PC-3 (cell line): ENCODE results near the gene HRH1. TPM values are rescaled to one million over a fixed set of nuclear protein-coding genes. Genes with fewer than 3 reads are reported as not detected.

ENCODE experiments used
- ATAC-seq: fragments of 200-7000 bp; cut with Tn5 transposase; 2 replicates; pipeline ENCODE4 v1.9.1; 2020; ENCODE audit warnings: mild to moderate bottlenecking, moderate library complexity
- BruUV-seq: library from RNA; stranded (reverse); fragments of 400-500 nt; replicated peaks from 2 replicates; lab custom pipeline; 2021; lab: Mats Ljungman, UMichigan
- CTCF ChIA-PET: fragments of 300-600 bp; sonication (Branson Sonifier 250); formaldehyde crosslinking; loops from one replicate; lab custom pipeline; 2022; ENCODE audit warnings: antibody characterized with exemption; lab: Charles Lee
- POLR2A ChIA-PET: fragments of 300-600 bp; sonication (Branson Sonifier 250); formaldehyde crosslinking; loops from one replicate; lab custom pipeline; 2022; ENCODE audit warnings: antibody characterized with exemption; ENCODE audit not compliant: unreplicated experiment; lab: Charles Lee
- DNase-seq: peaks from one replicate; pipeline ENCODE4 v3.0.0-alpha.2; 2015
- H2AFZ ChIP-seq: fragments of 300-600 bp; sonication (generic); 2 replicates; pipeline ENCODE4 v1.6.0; 2016; ENCODE audit warnings: antibody characterized with exemption, low read length
- H3F3A ChIP-seq: fragments of 300-600 bp; sonication (generic); one replicate; pipeline ENCODE4 v1.6.0; 2017; ENCODE audit warnings: antibody characterized with exemption, low read length, control low read depth, mild to moderate bottlenecking; ENCODE audit not compliant: unreplicated experiment
- H3K27ac ChIP-seq: fragments of 300-600 bp; sonication (generic); 2 replicates; pipeline ENCODE4 v1.5.1; 2016; ENCODE audit warnings: mild to moderate bottlenecking, low read length
- H3K27me3 ChIP-seq: fragments of 300-600 bp; sonication (generic); 2 replicates; pipeline ENCODE4 v1.6.1; 2016; ENCODE audit warnings: low read length, mixed read lengths
- H3K36me3 ChIP-seq: fragments of 300-600 bp; sonication (generic); 2 replicates; pipeline ENCODE4 v1.6.1; 2016; ENCODE audit warnings: low read depth, mixed run types, low read length, mixed read lengths
- H3K4me1 ChIP-seq: fragments of 300-600 bp; sonication (generic); 2 replicates; pipeline ENCODE4 v1.5.1; 2016; ENCODE audit warnings: low read length; ENCODE audit not compliant: insufficient read depth
- H3K4me2 ChIP-seq: fragments of 300-600 bp; sonication (generic); 2 replicates; pipeline ENCODE4 v1.6.0; 2016; ENCODE audit warnings: low read length
- H3K4me3 ChIP-seq: fragments of 300-600 bp; sonication (generic); 2 replicates; pipeline ENCODE4 v1.5.1; 2016; ENCODE audit warnings: mild to moderate bottlenecking, low read length, mixed read lengths
- H3K79me2 ChIP-seq: fragments of 300-600 bp; sonication (generic); 2 replicates; pipeline ENCODE4 v1.6.1; 2017; ENCODE audit warnings: low read length, mixed read lengths
- H3K9ac ChIP-seq: fragments of 300-600 bp; sonication (generic); 2 replicates; pipeline ENCODE4 v1.6.0; 2016; ENCODE audit warnings: mild to moderate bottlenecking, low read length
- H3K9me2 ChIP-seq: fragments of 300-600 bp; sonication (generic); replicated peaks from 2 replicates; pipeline ENCODE4 v1.6.1; 2016; ENCODE audit warnings: mixed run types, low read length, mixed read lengths
- H3K9me3 ChIP-seq: fragments of 300-600 bp; sonication (generic); 2 replicates; pipeline ENCODE4 v1.6.1; 2016; ENCODE audit warnings: low read length, mixed read lengths
- H4K20me1 ChIP-seq: fragments of 300-600 bp; sonication (generic); 2 replicates; pipeline ENCODE4 v1.6.1; 2016; ENCODE audit warnings: low read length, mixed read lengths
- EZH2 ChIP-seq: fragments of 300-600 bp; sonication (generic); IDR thresholded peaks from one replicate; pipeline ENCODE4 v1.6.1; 2017; ENCODE audit warnings: antibody characterized with exemption, mild to moderate bottlenecking, low read length; ENCODE audit not compliant: unreplicated experiment
- EZH2phosphoT487 ChIP-seq: fragments of 300-600 bp; sonication (generic); IDR thresholded peaks from 2 replicates; pipeline ENCODE4 v1.6.1; 2018; ENCODE audit warnings: mild to moderate bottlenecking, antibody characterized with exemption, low read length, borderline replicate concordance
- intact Hi-C: fragments of 100-400 bp; cut with micrococcal nuclease; formaldehyde crosslinking; loops from 2 replicates; pipeline ENCODE4 v1.9.0; 2023
- total RNA-seq: library from RNA; depleted of rRNA; stranded (reverse); fragments of >200 nt; gene quantifications from 2 replicates; pipeline ENCODE4 v1.2.3, GENCODE V29; 2014
- TF ChIP-seq, protein P1 (sequence below): fragments of 300-600 bp; sonication (generic); conservative IDR thresholded peaks from 2 replicates; pipeline ENCODE4 v1.5.1; 2017; ENCODE audit warnings: antibody characterized with exemption, low read depth, mild to moderate bottlenecking, low read length

HRH1 gene
- total RNA-seq, 1 experiment from 2014 or later: 5.9 TPM

DNA sequence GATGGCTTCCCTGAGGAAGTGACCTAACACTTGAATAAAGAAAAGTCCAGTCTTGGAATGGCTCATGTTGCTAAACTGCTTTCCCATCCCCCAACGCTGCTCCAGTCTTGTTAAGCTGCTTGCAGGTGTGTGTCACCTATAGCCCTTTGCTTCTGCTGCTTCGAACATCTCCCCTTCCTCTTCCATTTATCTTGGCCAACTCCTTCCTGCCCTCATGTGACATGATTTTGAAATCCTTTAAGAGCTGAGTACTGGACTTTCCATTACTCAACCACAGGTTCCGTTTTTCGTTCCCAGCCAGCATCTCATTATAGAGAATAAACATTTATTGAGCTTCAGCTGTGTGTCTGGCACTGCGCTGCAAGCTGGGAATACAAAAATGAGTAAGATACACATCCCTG is 119.6 kb downstream of the HRH1 start:
- 0 out of 2 replicates have a peak, but pooled peaks cover 3% of the 10 kb centered on the region for H4K20me1 ChIP-seq
- CTCF ChIA-PET: interaction anchor here (1.0 to 1.2 kb wide), 2 partner anchors 16 to 37 kb away, joined by 4 to 7 read pairs; no protein-coding TSS in a partner anchor
- H3K4me3 ChIP-seq: peak overlapping the region; percentile 83
- H3K9me2 ChIP-seq: no peaks in the 10 kb centered on the region
- H3K27ac ChIP-seq: peak overlapping the region; percentile 54
- H2AFZ ChIP-seq: no peak overlapping the region
- DNase-seq: peak; percentile 78
- peaks cover 22% of the 10 kb centered on the region for H3K36me3 ChIP-seq
- peaks cover 4% of the 10 kb centered on the region for H3F3A ChIP-seq
- no peaks in the 10 kb centered on the region for H3K27me3 ChIP-seq
- peak; percentile 27 for ATAC-seq
- H3K4me2 ChIP-seq: peak overlapping the region; percentile 93
- peaks cover 33% of the 10 kb centered on the region for H3K4me1 ChIP-seq
- H3K9ac ChIP-seq: no peak overlapping the region
- TF ChIP-seq EZH2phosphoT487 (no peak), EZH2 (no peak)
- TF ChIP-seq, protein P1, sequence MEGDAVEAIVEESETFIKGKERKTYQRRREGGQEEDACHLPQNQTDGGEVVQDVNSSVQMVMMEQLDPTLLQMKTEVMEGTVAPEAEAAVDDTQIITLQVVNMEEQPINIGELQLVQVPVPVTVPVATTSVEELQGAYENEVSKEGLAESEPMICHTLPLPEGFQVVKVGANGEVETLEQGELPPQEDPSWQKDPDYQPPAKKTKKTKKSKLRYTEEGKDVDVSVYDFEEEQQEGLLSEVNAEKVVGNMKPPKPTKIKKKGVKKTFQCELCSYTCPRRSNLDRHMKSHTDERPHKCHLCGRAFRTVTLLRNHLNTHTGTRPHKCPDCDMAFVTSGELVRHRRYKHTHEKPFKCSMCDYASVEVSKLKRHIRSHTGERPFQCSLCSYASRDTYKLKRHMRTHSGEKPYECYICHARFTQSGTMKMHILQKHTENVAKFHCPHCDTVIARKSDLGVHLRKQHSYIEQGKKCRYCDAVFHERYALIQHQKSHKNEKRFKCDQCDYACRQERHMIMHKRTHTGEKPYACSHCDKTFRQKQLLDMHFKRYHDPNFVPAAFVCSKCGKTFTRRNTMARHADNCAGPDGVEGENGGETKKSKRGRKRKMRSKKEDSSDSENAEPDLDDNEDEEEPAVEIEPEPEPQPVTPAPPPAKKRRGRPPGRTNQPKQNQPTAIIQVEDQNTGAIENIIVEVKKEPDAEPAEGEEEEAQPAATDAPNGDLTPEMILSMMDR: no peak
- H3K79me2 ChIP-seq: peaks cover 62% of the 10 kb centered on the region
- H3K9me3 ChIP-seq: no peaks in the 10 kb centered on the region
- no TSS peak for BruUV-seq
- intact Hi-C loops: loop anchor here (1.0 to 2.0 kb wide), 2 partner anchors 15 to 36 kb away; no protein-coding TSS in a partner anchor
- POLR2A ChIA-PET: interaction anchor here (0.5 to 2.7 kb wide), 2 partner anchors 11 to 15 kb away, joined by 3 to 25 read pairs; no protein-coding TSS in a partner anchor

DNA sequence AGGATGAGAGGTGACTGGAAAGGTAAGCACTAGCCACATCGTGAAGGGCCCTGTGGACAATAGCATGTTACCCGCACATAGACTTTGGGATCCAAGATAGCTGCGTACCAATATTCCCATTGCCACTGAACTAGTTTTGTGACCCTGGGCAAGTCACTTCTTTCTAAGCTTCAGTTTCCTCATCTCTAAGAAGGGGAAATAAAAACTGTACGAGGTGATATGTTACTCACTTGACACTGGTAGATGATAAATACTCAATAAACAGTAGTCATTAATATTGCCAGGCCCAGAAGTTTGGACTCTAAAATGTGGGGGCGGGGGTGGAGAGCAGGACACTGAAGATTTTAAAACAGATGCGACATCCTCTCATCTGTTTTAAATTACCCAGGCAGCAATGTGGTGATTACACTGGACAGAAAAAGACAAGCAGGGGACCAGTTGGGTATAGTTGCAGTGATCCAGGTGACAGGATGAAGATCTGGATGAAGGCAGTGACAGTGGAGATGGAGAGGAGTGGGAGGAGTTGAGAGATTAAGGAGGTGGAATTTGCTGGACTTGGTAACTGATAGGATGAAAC is 120.4 kb downstream of the HRH1 start:
- H3K9me3 ChIP-seq: no peaks in the 10 kb centered on the region
- no peak overlapping the region for H2AFZ ChIP-seq
- peak overlapping the region; percentile 93 for H3K4me2 ChIP-seq
- peaks cover 4% of the 10 kb centered on the region for H3F3A ChIP-seq
- intact Hi-C loops: no loop called here
- H3K4me3 ChIP-seq: no peak overlapping the region
- no peak overlapping the region for H3K27ac ChIP-seq
- H3K36me3 ChIP-seq: peaks cover 22% of the 10 kb centered on the region
- no TSS peak for BruUV-seq
- TF ChIP-seq, protein P1: no peak
- TF ChIP-seq EZH2phosphoT487 (no peak), EZH2 (no peak)
- 0 out of 2 replicates have a peak, but pooled peaks cover 3% of the 10 kb centered on the region for H4K20me1 ChIP-seq
- no peak for DNase-seq
- no peaks in the 10 kb centered on the region for H3K27me3 ChIP-seq
- H3K9me2 ChIP-seq: no peaks in the 10 kb centered on the region
- POLR2A ChIA-PET: no interaction called here
- no peak for ATAC-seq
- peaks cover 69% of the 10 kb centered on the region for H3K79me2 ChIP-seq
- H3K9ac ChIP-seq: no peak overlapping the region
- CTCF ChIA-PET: no interaction called here
- H3K4me1 ChIP-seq: peaks cover 37% of the 10 kb centered on the region

DNA sequence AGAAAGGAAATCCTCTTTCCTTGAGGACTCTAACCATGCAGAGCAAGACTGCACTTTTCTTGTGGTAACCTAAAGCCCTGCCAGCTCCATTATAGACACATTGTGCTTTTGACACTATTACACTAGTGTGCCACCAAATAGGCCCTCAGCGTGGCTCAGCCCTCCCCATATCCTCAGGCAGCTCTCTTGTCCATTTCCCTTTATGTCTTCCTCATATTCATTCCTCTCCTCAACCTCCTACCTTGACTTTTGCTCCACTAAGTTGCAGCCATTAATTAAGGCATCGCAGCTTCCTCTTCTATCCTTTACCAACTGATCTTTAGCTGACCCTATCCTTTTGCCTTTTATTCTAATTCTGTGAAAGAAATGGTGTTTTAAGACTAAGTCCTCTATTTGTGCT is 121.6 kb downstream of the HRH1 start:
- no TSS peak for BruUV-seq
- TF ChIP-seq EZH2: no peak
- TF ChIP-seq EZH2phosphoT487: no peak
- TF ChIP-seq, protein P1: no peak
- Histone ChIP-seq H4K20me1 (0 out of 2 replicates have a peak, but pooled peaks cover 3% of the 10 kb centered on the region), H3K4me2 (no peak overlapping the region), H3K79me2 (peaks cover 82% of the 10 kb centered on the region), H3K27ac (no peak overlapping the region), H3K9me2 (no peaks in the 10 kb centered on the region), H3F3A (peaks cover 4% of the 10 kb centered on the region), H2AFZ (no peak overlapping the region), H3K36me3 (peaks cover 31% of the 10 kb centered on the region), H3K27me3 (no peaks in the 10 kb centered on the region), H3K9me3 (no peaks in the 10 kb centered on the region), H3K4me1 (peaks cover 37% of the 10 kb centered on the region), H3K4me3 (no peak overlapping the region), H3K9ac (no peak overlapping the region)
- intact Hi-C loops: no loop called here
- POLR2A ChIA-PET: no interaction called here
- CTCF ChIA-PET: no interaction called here
- ATAC-seq: no peak
- no peak for DNase-seq
